Esophagus muscularis mucosa (tissue), 3 donors: ENCODE data around the gene SPSB4.

Experiments
- POLR2AphosphoS5 ChIP-seq, 2 donors: sonication (generic); formaldehyde crosslinking; IDR thresholded peaks; one replicate each; pipeline ENCODE4 v1.6.1; 2017; ENCODE audit warnings: antibody characterized with exemption in 2 of 2
- TF ChIP-seq, protein P1 (sequence below), 3 experiments: fragments of 200-600 bp in 2 of 3; fragments of 450-650 bp in 1 of 3; sonication (generic) in 2 of 3; IDR thresholded peaks; one replicate each; pipeline ENCODE4 v1.5.1; 2017 to 2019; ENCODE audit warnings: antibody characterized with exemption in 3 of 3, mild to moderate bottlenecking in 2 of 3, moderate library complexity in 1 of 3

DNA sequence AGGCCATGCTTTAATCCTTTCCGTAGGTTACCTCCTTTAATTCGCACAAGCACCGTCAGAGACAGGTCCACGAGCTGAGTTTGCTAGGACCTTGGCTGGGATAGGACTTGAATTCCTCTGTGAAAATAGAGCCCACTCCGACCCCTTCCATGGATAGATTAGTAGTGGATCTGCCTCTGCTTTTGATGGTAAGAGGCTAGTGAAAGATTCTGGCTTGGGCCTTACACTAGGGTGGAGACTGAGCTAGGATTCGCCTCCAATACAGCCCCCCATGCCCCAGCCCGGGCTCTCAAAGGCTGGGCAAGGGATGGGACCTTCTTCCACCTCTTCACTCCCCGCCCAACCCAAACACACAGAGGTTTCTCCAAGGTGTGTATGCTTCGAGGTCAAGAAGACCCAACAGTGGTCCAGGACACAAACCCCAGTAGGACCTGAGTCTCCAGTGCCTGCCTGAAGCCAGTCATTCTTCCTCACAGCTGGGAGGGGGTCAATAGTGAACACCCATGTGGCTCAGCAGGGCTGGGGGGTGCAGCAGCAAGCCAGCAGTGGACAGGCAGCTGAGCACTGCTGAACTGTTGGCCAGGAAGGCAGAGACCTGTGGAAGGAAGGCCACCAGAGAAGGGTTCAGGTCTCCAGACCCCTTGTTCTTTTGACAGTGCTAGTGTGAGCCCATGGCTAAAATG, 75.7 kb downstream of the SPSB4 start:
- TF ChIP-seq, protein P1, sequence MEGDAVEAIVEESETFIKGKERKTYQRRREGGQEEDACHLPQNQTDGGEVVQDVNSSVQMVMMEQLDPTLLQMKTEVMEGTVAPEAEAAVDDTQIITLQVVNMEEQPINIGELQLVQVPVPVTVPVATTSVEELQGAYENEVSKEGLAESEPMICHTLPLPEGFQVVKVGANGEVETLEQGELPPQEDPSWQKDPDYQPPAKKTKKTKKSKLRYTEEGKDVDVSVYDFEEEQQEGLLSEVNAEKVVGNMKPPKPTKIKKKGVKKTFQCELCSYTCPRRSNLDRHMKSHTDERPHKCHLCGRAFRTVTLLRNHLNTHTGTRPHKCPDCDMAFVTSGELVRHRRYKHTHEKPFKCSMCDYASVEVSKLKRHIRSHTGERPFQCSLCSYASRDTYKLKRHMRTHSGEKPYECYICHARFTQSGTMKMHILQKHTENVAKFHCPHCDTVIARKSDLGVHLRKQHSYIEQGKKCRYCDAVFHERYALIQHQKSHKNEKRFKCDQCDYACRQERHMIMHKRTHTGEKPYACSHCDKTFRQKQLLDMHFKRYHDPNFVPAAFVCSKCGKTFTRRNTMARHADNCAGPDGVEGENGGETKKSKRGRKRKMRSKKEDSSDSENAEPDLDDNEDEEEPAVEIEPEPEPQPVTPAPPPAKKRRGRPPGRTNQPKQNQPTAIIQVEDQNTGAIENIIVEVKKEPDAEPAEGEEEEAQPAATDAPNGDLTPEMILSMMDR (IDR thresholded peaks at IDR 0.05): no peak
- TF ChIP-seq POLR2AphosphoS5 (IDR thresholded peaks at IDR 0.05): no peak
